Measurements from ENCODE around the gene KPNA3.

DNA sequence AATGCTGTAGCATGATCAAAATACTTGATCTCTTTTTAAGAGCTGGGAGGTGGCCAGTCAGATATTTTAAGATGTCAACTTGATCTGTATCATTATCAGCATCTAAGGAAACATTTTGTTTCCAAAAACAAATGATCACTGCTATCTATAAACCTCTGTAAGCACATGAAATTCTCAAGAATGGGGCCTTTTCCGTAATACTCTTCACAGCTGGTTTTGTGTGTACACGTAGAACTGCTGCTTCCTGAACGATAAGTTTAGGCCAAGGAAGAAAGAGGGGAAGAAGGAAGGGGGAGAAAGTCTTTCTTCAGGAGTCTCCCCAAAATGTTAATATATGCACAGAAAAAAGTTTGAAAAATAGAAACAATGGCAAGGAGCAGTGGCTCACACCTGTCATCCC is 138.5 kb downstream of the KPNA3 start:
- TF ChIP-seq, protein P1, sequence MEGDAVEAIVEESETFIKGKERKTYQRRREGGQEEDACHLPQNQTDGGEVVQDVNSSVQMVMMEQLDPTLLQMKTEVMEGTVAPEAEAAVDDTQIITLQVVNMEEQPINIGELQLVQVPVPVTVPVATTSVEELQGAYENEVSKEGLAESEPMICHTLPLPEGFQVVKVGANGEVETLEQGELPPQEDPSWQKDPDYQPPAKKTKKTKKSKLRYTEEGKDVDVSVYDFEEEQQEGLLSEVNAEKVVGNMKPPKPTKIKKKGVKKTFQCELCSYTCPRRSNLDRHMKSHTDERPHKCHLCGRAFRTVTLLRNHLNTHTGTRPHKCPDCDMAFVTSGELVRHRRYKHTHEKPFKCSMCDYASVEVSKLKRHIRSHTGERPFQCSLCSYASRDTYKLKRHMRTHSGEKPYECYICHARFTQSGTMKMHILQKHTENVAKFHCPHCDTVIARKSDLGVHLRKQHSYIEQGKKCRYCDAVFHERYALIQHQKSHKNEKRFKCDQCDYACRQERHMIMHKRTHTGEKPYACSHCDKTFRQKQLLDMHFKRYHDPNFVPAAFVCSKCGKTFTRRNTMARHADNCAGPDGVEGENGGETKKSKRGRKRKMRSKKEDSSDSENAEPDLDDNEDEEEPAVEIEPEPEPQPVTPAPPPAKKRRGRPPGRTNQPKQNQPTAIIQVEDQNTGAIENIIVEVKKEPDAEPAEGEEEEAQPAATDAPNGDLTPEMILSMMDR (conservative IDR thresholded peaks at IDR 0.05 in 1 of 2, IDR thresholded peaks at IDR 0.05 in 1 of 2; ENCODE audit: low read depth in 1 of 2, low read length in 2 of 2): no peak
- no peak for TF ChIP-seq EZH2 (IDR thresholded peaks at IDR 0.05; ENCODE audit: low read length, missing control alignments)
